ENCODE results near the gene TEDC1.
A peak's percentile ranks its signal among the peaks of the same experiment; 100 is the strongest.

TEDC1 gene, protein sequence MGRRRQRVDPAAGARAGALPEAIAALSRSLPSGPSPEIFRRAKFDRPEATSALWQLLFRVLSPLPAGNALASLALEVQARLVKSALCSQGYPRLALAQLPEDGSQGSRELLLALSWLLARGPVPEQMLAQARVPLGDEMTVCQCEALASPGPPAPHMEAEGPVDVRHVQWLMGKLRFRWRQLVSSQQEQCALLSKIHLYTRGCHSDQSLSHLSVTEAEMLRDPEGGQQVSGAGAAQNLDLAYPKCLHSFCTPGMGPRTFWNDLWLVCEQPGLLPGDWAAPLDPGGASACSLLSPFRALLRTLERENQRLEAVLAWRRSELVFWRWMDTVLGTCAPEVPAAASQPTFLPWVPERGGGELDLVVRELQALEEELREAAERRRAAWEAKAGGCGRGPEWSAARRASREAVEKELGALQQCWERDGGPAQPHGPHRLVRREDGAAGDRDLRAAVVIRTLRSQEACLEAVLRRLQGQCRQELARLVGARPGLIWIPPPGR

DNA sequence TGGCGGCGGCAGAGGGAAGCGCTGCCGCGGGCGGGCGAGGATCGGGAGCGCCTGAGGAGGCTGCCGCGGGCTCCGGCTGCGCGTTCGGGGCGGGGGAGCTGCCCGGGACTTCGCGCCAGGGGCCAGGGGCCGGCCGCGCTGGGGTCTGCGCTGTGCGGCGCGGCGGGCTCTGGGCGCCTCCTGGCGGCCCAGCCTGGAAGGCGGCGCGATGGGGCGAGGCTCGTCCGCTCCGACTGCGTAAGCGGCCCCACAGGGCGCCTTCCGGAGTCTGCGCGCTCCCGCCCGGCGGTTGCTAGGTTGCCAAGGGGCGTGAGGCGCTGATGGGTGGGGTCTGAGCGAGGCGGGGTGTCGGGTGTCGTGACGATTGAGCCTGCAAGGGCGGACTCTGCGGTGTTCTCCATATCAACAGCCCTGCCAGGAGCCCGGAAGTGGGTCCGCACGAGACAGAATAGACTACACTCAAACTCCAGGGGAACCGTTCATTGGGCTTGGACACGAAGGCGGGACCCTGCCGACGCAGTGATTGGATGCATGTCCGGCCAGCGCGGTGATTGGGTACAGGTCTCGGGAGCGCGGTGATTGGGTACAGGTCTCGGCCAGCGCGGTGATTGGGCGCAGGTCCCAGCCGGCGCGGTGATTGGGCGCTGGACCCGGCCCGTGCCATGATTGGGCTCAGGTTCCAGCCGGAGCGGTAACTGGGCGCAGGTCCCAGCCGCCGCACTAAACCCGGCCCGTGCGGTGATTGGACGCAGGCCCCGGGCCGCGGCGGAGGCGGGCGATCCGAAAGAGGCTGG lies at the start of gene TEDC1:
Gene TEDC1 (plus strand): TSS at position 675 of the 794 bp plus-strand sequence. CDS start 130 bp downstream, outside the sequence.
- peak; percentile 100 for DNase-seq (ENCODE audit: low read depth)
- H3K4me3 ChIP-seq (ENCODE audit: low read depth, low read length): peak within 1 kb of the TSS; percentile 73
- TF ChIP-seq, protein P1, sequence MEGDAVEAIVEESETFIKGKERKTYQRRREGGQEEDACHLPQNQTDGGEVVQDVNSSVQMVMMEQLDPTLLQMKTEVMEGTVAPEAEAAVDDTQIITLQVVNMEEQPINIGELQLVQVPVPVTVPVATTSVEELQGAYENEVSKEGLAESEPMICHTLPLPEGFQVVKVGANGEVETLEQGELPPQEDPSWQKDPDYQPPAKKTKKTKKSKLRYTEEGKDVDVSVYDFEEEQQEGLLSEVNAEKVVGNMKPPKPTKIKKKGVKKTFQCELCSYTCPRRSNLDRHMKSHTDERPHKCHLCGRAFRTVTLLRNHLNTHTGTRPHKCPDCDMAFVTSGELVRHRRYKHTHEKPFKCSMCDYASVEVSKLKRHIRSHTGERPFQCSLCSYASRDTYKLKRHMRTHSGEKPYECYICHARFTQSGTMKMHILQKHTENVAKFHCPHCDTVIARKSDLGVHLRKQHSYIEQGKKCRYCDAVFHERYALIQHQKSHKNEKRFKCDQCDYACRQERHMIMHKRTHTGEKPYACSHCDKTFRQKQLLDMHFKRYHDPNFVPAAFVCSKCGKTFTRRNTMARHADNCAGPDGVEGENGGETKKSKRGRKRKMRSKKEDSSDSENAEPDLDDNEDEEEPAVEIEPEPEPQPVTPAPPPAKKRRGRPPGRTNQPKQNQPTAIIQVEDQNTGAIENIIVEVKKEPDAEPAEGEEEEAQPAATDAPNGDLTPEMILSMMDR (IDR thresholded peaks at IDR 0.05; ENCODE audit: control insufficient read depth, extremely low read depth, insufficient read depth): peak; percentile 79

DNA sequence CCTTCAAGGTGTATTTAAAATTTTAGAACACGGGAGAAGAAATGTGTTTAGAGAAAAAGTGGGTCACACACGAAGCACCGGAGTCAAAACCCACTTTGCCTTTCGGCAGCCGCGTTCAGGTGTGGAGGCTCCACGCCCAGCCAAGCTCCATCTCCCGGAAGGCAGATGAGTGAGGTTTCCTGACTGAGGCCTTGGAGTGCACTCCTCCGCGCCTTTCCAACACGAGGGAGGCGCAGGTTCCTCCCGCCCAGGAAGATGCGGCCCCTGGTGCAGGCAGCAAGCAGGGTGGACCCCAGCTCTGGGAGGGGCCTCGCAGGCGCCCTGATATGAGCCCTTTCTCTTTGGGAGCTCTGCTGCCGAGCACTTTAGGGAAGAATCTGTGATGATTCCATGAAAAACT lies 48.9 kb upstream of the TEDC1 start:
- H3K4me3 ChIP-seq (ENCODE audit: low read depth, low read length): no peak overlapping the region
- DNase-seq (ENCODE audit: low read depth): no peak
- TF ChIP-seq, protein P1 (IDR thresholded peaks at IDR 0.05; ENCODE audit: control insufficient read depth, extremely low read depth, insufficient read depth): no peak

DNA sequence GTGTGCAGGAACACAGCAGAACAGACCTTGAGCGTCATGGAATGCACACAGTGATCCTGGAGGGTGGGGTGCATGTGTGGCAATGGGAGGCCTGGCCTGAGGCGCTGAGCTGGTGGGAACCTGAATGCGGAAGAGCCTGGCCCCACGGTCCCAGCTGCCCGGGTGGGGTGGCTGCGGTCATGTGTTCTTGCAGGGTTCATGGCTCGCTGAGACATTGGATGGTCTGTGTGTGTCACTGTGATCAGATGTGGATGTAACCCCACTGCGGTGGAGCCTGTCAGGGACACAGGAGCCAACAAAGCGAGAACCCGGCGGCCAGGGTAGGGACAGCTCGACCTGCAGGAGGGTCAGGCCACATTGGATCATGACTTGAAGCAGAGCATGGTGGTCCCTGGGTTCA lies 48.2 kb upstream of the TEDC1 start:
- TF ChIP-seq, protein P1 (IDR thresholded peaks at IDR 0.05; ENCODE audit: control insufficient read depth, extremely low read depth, insufficient read depth): no peak
- no peak overlapping the region for H3K4me3 ChIP-seq (ENCODE audit: low read depth, low read length)
- no peak for DNase-seq (ENCODE audit: low read depth)

DNA sequence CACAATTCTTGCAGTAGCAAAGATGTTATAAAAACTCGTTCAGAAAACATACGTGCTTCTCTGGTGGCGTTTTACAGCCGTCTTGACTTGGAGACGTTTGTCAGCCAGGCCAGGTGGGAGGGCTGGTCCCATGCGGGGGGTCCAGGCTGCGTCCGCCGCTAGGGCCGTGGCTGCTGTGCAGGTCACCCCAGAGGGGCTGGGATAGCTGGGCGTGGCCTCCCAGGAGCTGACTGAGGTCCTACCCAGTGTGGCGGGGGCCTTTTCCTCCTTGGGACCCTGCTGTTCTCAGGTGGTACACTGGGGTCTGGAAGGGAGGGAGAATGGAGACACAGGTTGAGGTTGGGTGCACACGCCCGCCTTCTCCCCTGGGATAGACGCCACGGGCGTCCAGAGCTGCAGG lies 46.2 kb upstream of the TEDC1 start:
- no peak for DNase-seq (ENCODE audit: low read depth)
- TF ChIP-seq, protein P1 (IDR thresholded peaks at IDR 0.05; ENCODE audit: control insufficient read depth, extremely low read depth, insufficient read depth): no peak
- no peak overlapping the region for H3K4me3 ChIP-seq (ENCODE audit: low read depth, low read length)

DNA sequence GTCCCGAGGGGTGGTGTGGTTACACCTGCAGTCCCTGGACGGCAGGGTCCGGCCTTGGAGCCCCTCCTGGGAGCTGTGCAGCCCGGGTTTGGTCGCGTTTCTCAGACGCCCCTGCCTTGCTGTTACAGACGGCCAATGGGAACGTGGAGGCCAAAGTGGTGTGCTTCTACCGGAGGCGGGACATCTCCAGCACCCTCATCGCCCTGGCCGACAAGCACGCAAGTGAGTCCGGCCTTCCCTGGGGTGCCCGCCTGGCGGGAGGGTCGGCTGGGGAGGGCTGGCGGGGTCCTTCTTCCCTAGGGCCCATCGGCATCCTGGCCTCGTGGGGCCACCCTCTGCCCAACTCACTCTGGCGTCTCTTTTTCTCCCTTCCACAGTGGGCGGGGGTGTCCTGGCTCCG lies 45.8 kb upstream of the TEDC1 start:
- no peak overlapping the region for H3K4me3 ChIP-seq (ENCODE audit: low read depth, low read length)
- TF ChIP-seq, protein P1 (IDR thresholded peaks at IDR 0.05; ENCODE audit: control insufficient read depth, extremely low read depth, insufficient read depth): no peak
- no peak for DNase-seq (ENCODE audit: low read depth)

DNA sequence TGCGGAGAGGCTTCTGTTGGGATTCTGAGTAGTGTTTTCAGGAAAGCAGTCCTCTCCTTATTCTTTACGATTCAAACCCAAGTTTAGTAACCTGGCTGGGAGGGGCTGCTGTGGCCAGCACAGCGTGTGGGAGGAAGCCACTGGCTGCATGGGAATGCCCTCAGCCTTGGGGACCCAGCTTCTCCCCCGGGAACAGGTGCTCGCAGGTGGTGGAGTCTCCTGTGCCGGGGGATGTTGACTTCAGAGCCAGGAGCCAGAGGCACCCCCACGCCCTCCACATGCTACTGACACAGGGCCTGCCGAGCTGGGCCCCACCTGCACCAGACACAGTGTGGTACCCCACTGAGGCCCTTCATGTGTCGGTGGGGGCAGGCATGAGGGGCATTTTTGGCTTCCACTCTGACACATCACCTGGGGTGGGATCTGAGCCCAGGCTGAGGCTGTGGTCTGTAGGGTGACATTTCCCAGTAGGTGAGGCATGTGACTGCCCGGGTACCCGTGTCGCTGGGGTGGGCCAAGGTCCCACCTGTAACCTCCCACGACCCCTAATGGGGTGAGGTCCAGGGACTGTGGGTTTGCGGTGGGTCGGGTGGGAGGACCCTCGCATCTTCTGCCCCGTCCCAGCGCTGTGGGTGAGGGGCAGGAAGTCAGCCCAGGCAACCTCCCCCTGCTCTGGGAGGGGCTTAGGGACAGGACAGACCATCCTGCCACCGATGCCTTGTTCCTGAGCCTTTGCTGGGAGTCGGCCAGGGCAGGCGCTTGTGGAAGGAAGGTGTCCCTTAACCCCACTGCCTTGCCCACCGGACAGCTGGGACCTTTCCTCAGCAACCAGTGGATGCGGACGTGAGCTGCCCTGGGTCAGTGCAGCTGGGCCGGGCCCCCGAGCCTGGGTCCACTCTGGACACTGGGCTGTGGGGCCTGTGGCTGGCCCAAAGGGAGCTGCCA lies 44.9 kb upstream of the TEDC1 start:
- no peak for DNase-seq (ENCODE audit: low read depth)
- H3K4me3 ChIP-seq (ENCODE audit: low read depth, low read length): no peak overlapping the region
- TF ChIP-seq, protein P1 (IDR thresholded peaks at IDR 0.05; ENCODE audit: control insufficient read depth, extremely low read depth, insufficient read depth): no peak

Data from LNCaP clone FGC (cell line).